Body of pancreas (tissue), 4 donors: ENCODE results near the gene STK40.

Experiments
- CTCF ChIP-seq, 7 experiments: fragments of 450-650 bp in 4 of 7; fragments of 200-600 bp in 3 of 7; sonication (generic) in 3 of 7; IDR thresholded peaks; one replicate each; pipeline ENCODE4 v1.5.1; 2016 to 2019; ENCODE audit warnings: antibody characterized with exemption in 7 of 7
- POLR2A ChIP-seq, 3 donors: fragments of 450-650 bp; IDR thresholded peaks; one replicate each; pipeline ENCODE4 v1.6.1; 2016; ENCODE audit warnings: antibody characterized with exemption in 3 of 3, mild to moderate bottlenecking in 2 of 3

DNA sequence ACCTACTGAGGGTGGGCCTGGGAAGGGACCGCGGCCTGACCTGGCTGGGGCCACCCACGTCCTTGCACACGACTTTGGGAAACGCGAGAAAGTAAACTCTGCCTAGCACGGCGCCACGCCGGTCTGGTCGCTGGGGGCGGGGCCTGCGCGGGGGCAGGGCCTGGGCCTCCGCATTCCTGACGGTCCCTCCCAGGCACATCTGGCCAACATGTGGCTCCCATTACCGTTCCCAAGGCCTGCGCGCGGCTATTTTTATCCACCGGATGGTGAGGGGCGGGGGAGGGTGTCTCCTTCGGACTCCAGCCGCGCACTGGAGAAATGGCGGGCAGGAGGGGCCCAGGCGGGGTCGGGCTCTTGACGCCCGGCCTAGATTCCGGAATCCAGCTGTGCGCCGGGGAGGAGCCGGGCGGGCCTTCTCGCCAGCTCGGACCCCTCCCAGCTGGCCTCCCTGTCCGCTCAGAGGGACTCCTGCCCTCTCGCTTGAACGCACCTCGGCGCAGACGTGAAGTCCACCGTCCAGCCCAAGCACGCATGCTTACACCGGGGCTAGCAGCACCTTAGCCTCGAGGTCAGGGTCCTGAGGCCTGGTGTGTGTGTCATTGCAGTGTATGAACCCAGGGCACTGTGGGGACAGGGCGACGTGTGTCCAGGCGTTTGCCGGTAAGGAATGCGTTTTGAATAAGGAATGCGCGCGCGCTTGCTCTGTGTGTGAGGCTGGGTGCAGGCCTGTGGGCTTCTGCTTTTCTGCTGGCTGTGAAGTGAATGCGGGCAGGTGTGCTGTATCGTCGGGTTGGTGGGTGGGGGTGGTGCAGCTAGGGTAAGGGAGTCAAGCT lies 64.4 kb downstream of the STK40 start:
- no peak for TF ChIP-seq CTCF (IDR thresholded peaks at IDR 0.05)
- TF ChIP-seq POLR2A (IDR thresholded peaks at IDR 0.05), result no peak
